Measurements from ENCODE around the gene HPCA. TPM values are rescaled to one million over a fixed set of nuclear protein-coding genes. Genes with fewer than 3 reads are reported as not detected.
A peak's percentile ranks its signal among the peaks of the same experiment; 100 is the strongest.

HPCA gene
- total and polyA plus RNA-seq, 2 of the 13 experiments (the other 11 are each of a cell fraction or from before 2014, with no cell fraction given): not detected

DNA sequence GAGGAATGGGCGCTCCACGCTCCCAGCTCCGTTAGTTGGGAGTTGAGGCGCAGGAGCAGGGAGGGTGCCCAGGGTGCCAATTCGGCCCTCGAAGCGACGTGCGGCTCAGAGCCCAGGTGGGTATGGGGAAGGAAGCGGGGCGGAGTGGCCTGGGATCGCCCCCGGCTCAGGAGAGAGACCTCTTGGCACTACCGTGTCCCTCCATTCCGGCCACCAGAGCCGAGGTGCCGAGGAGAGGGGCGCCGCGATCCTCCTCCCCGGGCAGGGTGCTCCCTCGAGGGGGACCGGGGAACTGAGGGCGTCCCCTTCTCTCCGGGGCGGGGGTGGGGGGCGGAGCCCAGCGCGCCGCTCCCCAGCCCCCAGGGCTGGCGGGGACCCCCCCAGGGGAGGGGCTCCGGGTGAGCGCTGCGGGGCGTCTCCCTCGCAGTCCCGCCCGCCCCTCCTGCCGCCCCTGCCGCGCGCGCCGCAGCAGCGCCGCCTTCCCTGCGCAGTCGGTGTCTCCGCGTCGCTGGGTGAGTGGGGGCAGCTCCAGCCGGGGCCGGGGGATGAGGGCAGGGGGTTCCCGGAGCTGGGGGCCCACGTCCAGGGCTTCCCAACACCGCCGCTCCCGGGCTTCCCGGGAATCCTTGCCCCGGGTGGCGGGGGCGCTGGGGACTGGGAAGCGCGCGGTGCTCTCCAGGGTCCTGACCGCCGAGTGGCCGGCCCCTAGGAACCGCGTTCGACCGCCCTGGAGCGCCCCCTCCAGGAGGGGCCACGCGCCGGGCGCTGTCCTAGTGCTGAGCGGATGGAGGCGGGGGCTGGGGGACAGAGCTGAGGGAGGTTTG is at the start of gene HPCA (continued):
- TF ChIP-seq ZNF180 (CRISPR knock-in tag; IDR thresholded peaks at IDR 0.05; ENCODE audit: borderline replicate concordance, low read depth) (peak; percentile 79; the same call in 1 of the 2 replicates), ZNF749 (CRISPR knock-in tag; IDR thresholded peaks at IDR 0.05; ENCODE audit: borderline replicate concordance) (peak; percentile 93), IRF1 (CRISPR knock-in tag; IDR thresholded peaks at IDR 0.05; ENCODE audit: low read depth) (peak; percentile 89; the same call in 1 of the 2 replicates), ADNP (CRISPR knock-in tag; IDR thresholded peaks at IDR 0.05) (no peak), TOPORS (CRISPR knock-in tag; IDR thresholded peaks at IDR 0.05) (peak; percentile 81; the same call in 1 of the 2 replicates), ARID5B (CRISPR knock-in tag; IDR thresholded peaks at IDR 0.05) (peak; percentile 84), ZNF883 (CRISPR knock-in tag; IDR thresholded peaks at IDR 0.05; ENCODE audit: not compliant biosample characterization) (peak; percentile 98), NR2F2 (IDR thresholded peaks at IDR 0.05; ENCODE audit: borderline replicate concordance, low read depth) (no peak), ZNF780A (CRISPR knock-in tag; IDR thresholded peaks at IDR 0.05) (peak; percentile 96), NFE2 (CRISPR knock-in tag; IDR thresholded peaks at IDR 0.05) (no peak), ZNF329 (CRISPR knock-in tag; IDR thresholded peaks at IDR 0.05; ENCODE audit: low read depth) (peak; percentile 91), ZNF761 (CRISPR knock-in tag; conservative IDR thresholded peaks at IDR 0.05) (peak; percentile 96; the same call in 1 of the 2 replicates), NR2F1 (CRISPR knock-in tag; IDR thresholded peaks at IDR 0.05) (no peak), CCAR2 (optimal IDR thresholded peaks at IDR 0.05; ENCODE audit: low read depth, low read length) (no peak), PRDM10 (CRISPR knock-in tag; IDR thresholded peaks at IDR 0.05; ENCODE audit: low read depth) (peak; percentile 68; the same call in 1 of the 2 replicates), ZFX (CRISPR knock-in tag; IDR thresholded peaks at IDR 0.05; ENCODE audit: low read depth) (0 out of 2 replicates have a peak, but pooled peaks have one; percentile 20), ZNF224 (CRISPR knock-in tag; IDR thresholded peaks at IDR 0.05) (no peak), ZNF343 (CRISPR knock-in tag; IDR thresholded peaks at IDR 0.05) (peak; percentile 93), ZNF747 (CRISPR knock-in tag; IDR thresholded peaks at IDR 0.05; ENCODE audit: borderline replicate concordance) (peak; percentile 84; the same call in 1 of the 2 replicates)
